Liver (tissue), 9 donors: Measurements from ENCODE around the gene RTN4RL1. TPM values are rescaled to one million over a fixed set of nuclear protein-coding genes. Genes with fewer than 3 reads are reported as not detected.
A peak's percentile ranks its signal among the peaks of the same experiment; 100 is the strongest.

Experiments used
- DNase-seq: peaks from one replicate; pipeline ENCODE4 v3.0.0-alpha.2; 2017; ENCODE audit warnings: low spot score
- H3K27ac ChIP-seq, 2 donors: one replicate each; pipeline ENCODE4 v1.7.0; 2013; ENCODE audit warnings: inconsistent platforms in 2 of 2, low read length in 2 of 2, control low read depth in 1 of 2, low read depth in 1 of 2, mild to moderate bottlenecking in 1 of 2
- H3K27me3 ChIP-seq, 4 donors: one replicate each; pipeline versions ENCODE4 v1.6.1 to v1.7.0; 2013; ENCODE audit warnings: low read length in 3 of 4, inconsistent platforms in 1 of 4, mild to moderate bottlenecking in 1 of 4, moderate library complexity in 1 of 4; ENCODE audit not compliant: control insufficient read depth in 4 of 4, insufficient read depth in 4 of 4
- H3K36me3 ChIP-seq, 4 donors: one replicate each; pipeline versions ENCODE4 v1.6.1 to v1.7.0; 2013; ENCODE audit warnings: low read length in 3 of 4, mild to moderate bottlenecking in 3 of 4, low read depth in 1 of 4, moderate library complexity in 1 of 4; ENCODE audit not compliant: control insufficient read depth in 4 of 4, insufficient read depth in 3 of 4
- H3K4me1 ChIP-seq, 4 donors: one replicate each; pipeline versions ENCODE4 v1.6.1 to v1.7.0; 2013; ENCODE audit warnings: low read length in 3 of 4, mild to moderate bottlenecking in 3 of 4, moderate library complexity in 1 of 4; ENCODE audit not compliant: control insufficient read depth in 4 of 4, insufficient read depth in 4 of 4
- H3K4me3 ChIP-seq, 3 donors: one replicate each; pipeline versions ENCODE4 v1.6.1 to v1.7.0; 2013; ENCODE audit warnings: low read length in 3 of 3, control low read depth in 1 of 3, low read depth in 1 of 3, mild to moderate bottlenecking in 1 of 3
- H3K9ac ChIP-seq, 2 donors: one replicate each; pipeline ENCODE4 v1.7.0; 2013; ENCODE audit warnings: low read length in 2 of 2, mild to moderate bottlenecking in 2 of 2, moderate library complexity in 2 of 2, control low read depth in 1 of 2, low read depth in 1 of 2
- H3K9me3 ChIP-seq, 4 donors: one replicate each; pipeline versions ENCODE4 v1.6.1 to v1.7.0; 2013; ENCODE audit warnings: low read length in 3 of 4; ENCODE audit not compliant: control insufficient read depth in 4 of 4
- ATF3 ChIP-seq: IDR thresholded peaks from 2 replicates; pipeline ENCODE4 v1.6.1; 2016; ENCODE audit warnings: antibody characterized with exemption
- EGR1 ChIP-seq, 2 donors: IDR thresholded peaks; 2 replicates each; pipeline ENCODE4 v1.6.1; 2016 to 2018; ENCODE audit warnings: antibody characterized with exemption in 2 of 2, low read depth in 2 of 2
- FOXA1 ChIP-seq: IDR thresholded peaks from 2 replicates; pipeline ENCODE4 v1.6.1; 2016; ENCODE audit warnings: antibody characterized with exemption
- FOXA2 ChIP-seq: IDR thresholded peaks from 2 replicates; pipeline ENCODE4 v1.6.1; 2016; ENCODE audit warnings: antibody characterized with exemption
- HNF4A ChIP-seq, 2 donors: conservative IDR thresholded peaks; 2 replicates each; pipeline ENCODE4 v1.6.1; 2016; ENCODE audit warnings: antibody characterized with exemption in 2 of 2, mild to moderate bottlenecking in 2 of 2
- HNF4G ChIP-seq: IDR thresholded peaks from 2 replicates; pipeline ENCODE4 v1.6.1; 2016; ENCODE audit warnings: antibody characterized with exemption
- JUND ChIP-seq, 2 donors: IDR thresholded peaks; 2 replicates each; pipeline ENCODE4 v1.6.1; 2016; ENCODE audit warnings: antibody characterized with exemption in 2 of 2
- MAX ChIP-seq: IDR thresholded peaks from 2 replicates; pipeline ENCODE4 v1.6.1; 2016; ENCODE audit warnings: antibody characterized with exemption
- NR2F2 ChIP-seq: IDR thresholded peaks from 2 replicates; pipeline ENCODE4 v1.6.1; 2016; ENCODE audit warnings: antibody characterized with exemption
- RAD21 ChIP-seq, 2 donors: IDR thresholded peaks; 2 replicates each; pipeline ENCODE4 v1.6.1; 2016; ENCODE audit warnings: antibody characterized with exemption in 2 of 2, mild to moderate bottlenecking in 2 of 2
- RXRA ChIP-seq, 2 donors: IDR thresholded peaks; 2 replicates each; pipeline ENCODE4 v1.6.1; 2017 to 2018; ENCODE audit warnings: antibody characterized with exemption in 2 of 2, mild to moderate bottlenecking in 1 of 2
- SP1 ChIP-seq: IDR thresholded peaks from 2 replicates; pipeline ENCODE4 v1.6.1; 2018; ENCODE audit warnings: antibody characterized with exemption, mild to moderate bottlenecking
- TAF1 ChIP-seq: conservative IDR thresholded peaks from 2 replicates; pipeline ENCODE4 v1.6.1; 2016; ENCODE audit warnings: antibody characterized with exemption, mild to moderate bottlenecking
- YY1 ChIP-seq: IDR thresholded peaks from 2 replicates; pipeline ENCODE4 v1.6.1; 2016; ENCODE audit warnings: antibody characterized with exemption, mild to moderate bottlenecking
- WGBS: extraction: QIAGEN DNeasy Blood & Tissue Kit; methylation state at CpG from one replicate; pipeline ENCODE4 v1.1.7; 2013; 5-methylcytosine and 5-hydroxymethylcytosine counted together
- polyA plus RNA-seq, 2 donors: library from polyadenylated mRNA; stranded (reverse) in 1 of 2; unstranded in 1 of 2; fragments of 200-250 nt in 1 of 2; fragments of >200 nt in 1 of 2; fragmentation: Nextera tagmentation in 1 of 2; extraction: Ambion mirVana in 1 of 2; gene quantifications; one replicate each; pipeline versions ENCODE4 v1.2.1 to v1.2.3, GENCODE V29; 2013 to 2015
- total RNA-seq, 2 donors: library from RNA; depleted of rRNA; stranded (reverse); fragments of >200 nt; gene quantifications; one replicate each; pipeline ENCODE4 v1.2.3, GENCODE V29; 2014
- TF ChIP-seq, protein P1 (sequence below): IDR thresholded peaks from 2 replicates; pipeline ENCODE4 v1.6.1; 2016; ENCODE audit warnings: antibody characterized with exemption
- TF ChIP-seq, protein P2 (sequence below): fragments of 150-350 bp; IDR thresholded peaks from 2 replicates; pipeline ENCODE4 v1.5.1; 2017; ENCODE audit warnings: improper control_type of control experiment, low read depth, low read length; ENCODE audit not compliant: missing input control
- TF ChIP-seq, protein P3 (sequence below): IDR thresholded peaks from 2 replicates; pipeline ENCODE4 v1.6.1; 2016; ENCODE audit warnings: antibody characterized with exemption, mild to moderate bottlenecking
- donor health status: healthy.
- donor health status: healthy.
- donor health status: healthy.
- donor health status: healthy.
- donor health status: healthy.

Gene RTN4RL1
- total and polyA plus RNA-seq, 4 donors: 0.04 to 5.4 (median 1.2) TPM

GRCh38 chr17:1995321-1995892, 29.7 kb downstream of the RTN4RL1 start (continued):
- TF ChIP-seq ATF3 (no peak), RAD21 (IDR thresholded peaks at IDR 0.05) (peak in 1 of 2 donors; percentile 16), TAF1 (no peak), YY1 (no peak), MAX (peak; percentile 35), RXRA (IDR thresholded peaks at IDR 0.05) (peak in 1 of 2 donors; percentile 55), NR2F2 (no peak), SP1 (no peak), FOXA1 (no peak), HNF4A (conservative IDR thresholded peaks at IDR 0.05) (peak; percentile 37 to 63), JUND (IDR thresholded peaks at IDR 0.05) (no peak), EGR1 (IDR thresholded peaks at IDR 0.05; ENCODE audit: low read depth in 2 of 2) (no peak)

- TF ChIP-seq HNF4G (no peak), NR2F2 (no peak), HNF4A (conservative IDR thresholded peaks at IDR 0.05) (no peak), EGR1 (IDR thresholded peaks at IDR 0.05; ENCODE audit: low read depth in 2 of 2) (no peak), FOXA1 (no peak), RXRA (IDR thresholded peaks at IDR 0.05) (no peak), SP1 (no peak), FOXA2 (no peak)
- TF ChIP-seq, protein P1, sequence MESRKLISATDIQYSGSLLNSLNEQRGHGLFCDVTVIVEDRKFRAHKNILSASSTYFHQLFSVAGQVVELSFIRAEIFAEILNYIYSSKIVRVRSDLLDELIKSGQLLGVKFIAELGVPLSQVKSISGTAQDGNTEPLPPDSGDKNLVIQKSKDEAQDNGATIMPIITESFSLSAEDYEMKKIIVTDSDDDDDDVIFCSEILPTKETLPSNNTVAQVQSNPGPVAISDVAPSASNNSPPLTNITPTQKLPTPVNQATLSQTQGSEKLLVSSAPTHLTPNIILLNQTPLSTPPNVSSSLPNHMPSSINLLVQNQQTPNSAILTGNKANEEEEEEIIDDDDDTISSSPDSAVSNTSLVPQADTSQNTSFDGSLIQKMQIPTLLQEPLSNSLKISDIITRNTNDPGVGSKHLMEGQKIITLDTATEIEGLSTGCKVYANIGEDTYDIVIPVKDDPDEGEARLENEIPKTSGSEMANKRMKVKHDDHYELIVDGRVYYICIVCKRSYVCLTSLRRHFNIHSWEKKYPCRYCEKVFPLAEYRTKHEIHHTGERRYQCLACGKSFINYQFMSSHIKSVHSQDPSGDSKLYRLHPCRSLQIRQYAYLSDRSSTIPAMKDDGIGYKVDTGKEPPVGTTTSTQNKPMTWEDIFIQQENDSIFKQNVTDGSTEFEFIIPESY: no peak
- Histone ChIP-seq H3K4me3 (no peak overlapping the region), H3K9me3 (no peaks in the 10 kb centered on the region), H3K27me3 (no peaks in the 10 kb centered on the region), H3K36me3 (no peaks in the 10 kb centered on the region), H3K27ac (peak overlapping the region; percentile 12 to 40), H3K4me1 (peaks cover 19 to 49% (median 34%) of the 10 kb centered on the region in 4 donors), H3K9ac (no peak overlapping the region)
- WGBS: 97% methylated on average over 4 of the region's 4 CpGs
- DNase-seq: no peak
Observed at GRCh38 chr17:1994707-1995106, 30.4 kb downstream of the RTN4RL1 start.

DNA sequence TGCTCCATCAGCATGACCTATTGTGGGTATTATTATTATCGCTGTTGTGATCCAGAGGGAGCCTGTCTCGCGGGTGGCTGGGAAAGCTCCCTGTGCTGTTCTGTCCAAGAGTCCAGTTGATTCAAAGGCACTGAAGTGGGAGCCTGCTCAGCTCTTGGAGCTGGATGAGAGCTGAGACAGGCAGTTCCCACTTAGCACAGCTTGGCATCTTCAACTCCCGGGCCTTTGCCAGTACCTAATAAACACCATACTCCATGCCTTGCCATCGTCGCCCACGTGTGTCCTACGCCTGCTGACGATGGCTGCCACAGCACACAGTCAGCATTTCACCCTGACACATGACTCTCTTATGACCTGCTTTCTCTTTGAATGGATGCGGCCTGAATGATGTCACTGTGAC, 32.6 kb downstream of the RTN4RL1 start:
- H3K9ac ChIP-seq: no peak overlapping the region
- no peak overlapping the region for H3K27ac ChIP-seq
- no peak overlapping the region for H3K4me3 ChIP-seq
- peaks cover 8 to 31% (median 24%) of the 10 kb centered on the region in 4 donors for H3K4me1 ChIP-seq
- no peaks in the 10 kb centered on the region for H3K9me3 ChIP-seq
- DNase-seq: no peak
- H3K27me3 ChIP-seq: no peaks in the 10 kb centered on the region
- no peak for TF ChIP-seq RXRA (IDR thresholded peaks at IDR 0.05)
- no peak for TF ChIP-seq TAF1
- TF ChIP-seq, protein P2, sequence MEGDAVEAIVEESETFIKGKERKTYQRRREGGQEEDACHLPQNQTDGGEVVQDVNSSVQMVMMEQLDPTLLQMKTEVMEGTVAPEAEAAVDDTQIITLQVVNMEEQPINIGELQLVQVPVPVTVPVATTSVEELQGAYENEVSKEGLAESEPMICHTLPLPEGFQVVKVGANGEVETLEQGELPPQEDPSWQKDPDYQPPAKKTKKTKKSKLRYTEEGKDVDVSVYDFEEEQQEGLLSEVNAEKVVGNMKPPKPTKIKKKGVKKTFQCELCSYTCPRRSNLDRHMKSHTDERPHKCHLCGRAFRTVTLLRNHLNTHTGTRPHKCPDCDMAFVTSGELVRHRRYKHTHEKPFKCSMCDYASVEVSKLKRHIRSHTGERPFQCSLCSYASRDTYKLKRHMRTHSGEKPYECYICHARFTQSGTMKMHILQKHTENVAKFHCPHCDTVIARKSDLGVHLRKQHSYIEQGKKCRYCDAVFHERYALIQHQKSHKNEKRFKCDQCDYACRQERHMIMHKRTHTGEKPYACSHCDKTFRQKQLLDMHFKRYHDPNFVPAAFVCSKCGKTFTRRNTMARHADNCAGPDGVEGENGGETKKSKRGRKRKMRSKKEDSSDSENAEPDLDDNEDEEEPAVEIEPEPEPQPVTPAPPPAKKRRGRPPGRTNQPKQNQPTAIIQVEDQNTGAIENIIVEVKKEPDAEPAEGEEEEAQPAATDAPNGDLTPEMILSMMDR: no peak
- TF ChIP-seq, protein P3, sequence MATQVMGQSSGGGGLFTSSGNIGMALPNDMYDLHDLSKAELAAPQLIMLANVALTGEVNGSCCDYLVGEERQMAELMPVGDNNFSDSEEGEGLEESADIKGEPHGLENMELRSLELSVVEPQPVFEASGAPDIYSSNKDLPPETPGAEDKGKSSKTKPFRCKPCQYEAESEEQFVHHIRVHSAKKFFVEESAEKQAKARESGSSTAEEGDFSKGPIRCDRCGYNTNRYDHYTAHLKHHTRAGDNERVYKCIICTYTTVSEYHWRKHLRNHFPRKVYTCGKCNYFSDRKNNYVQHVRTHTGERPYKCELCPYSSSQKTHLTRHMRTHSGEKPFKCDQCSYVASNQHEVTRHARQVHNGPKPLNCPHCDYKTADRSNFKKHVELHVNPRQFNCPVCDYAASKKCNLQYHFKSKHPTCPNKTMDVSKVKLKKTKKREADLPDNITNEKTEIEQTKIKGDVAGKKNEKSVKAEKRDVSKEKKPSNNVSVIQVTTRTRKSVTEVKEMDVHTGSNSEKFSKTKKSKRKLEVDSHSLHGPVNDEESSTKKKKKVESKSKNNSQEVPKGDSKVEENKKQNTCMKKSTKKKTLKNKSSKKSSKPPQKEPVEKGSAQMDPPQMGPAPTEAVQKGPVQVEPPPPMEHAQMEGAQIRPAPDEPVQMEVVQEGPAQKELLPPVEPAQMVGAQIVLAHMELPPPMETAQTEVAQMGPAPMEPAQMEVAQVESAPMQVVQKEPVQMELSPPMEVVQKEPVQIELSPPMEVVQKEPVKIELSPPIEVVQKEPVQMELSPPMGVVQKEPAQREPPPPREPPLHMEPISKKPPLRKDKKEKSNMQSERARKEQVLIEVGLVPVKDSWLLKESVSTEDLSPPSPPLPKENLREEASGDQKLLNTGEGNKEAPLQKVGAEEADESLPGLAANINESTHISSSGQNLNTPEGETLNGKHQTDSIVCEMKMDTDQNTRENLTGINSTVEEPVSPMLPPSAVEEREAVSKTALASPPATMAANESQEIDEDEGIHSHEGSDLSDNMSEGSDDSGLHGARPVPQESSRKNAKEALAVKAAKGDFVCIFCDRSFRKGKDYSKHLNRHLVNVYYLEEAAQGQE: no peak
- TF ChIP-seq HNF4A (conservative IDR thresholded peaks at IDR 0.05): no peak
- TF ChIP-seq, protein P1: no peak
- TF ChIP-seq RAD21 (IDR thresholded peaks at IDR 0.05): no peak
- TF ChIP-seq NR2F2: no peak
- TF ChIP-seq JUND (IDR thresholded peaks at IDR 0.05): no peak
- no peak for TF ChIP-seq SP1
- TF ChIP-seq MAX: no peak
- no peak for TF ChIP-seq YY1
- no peak for TF ChIP-seq EGR1 (IDR thresholded peaks at IDR 0.05; ENCODE audit: low read depth in 2 of 2)
- no peak for TF ChIP-seq HNF4G
- TF ChIP-seq ATF3: no peak
- no peak for TF ChIP-seq FOXA1
- 90% methylated on average over 10 of the region's 10 CpGs for WGBS
- no peaks in the 10 kb centered on the region for H3K36me3 ChIP-seq
